AG08395 (cell line): ENCODE results near the gene TYW1B.
"Not testable (repeated sequence)": the region's sequence is repeated elsewhere in the genome, so short reads cannot be mapped to it uniquely, and the experiment has no call there.

Source experiments
- DNase-seq: peaks from one replicate; pipeline ENCODE4 v3.0.0; 2012; ENCODE audit warnings: mixed read lengths, low spot score

Gene TYW1B

DNA sequence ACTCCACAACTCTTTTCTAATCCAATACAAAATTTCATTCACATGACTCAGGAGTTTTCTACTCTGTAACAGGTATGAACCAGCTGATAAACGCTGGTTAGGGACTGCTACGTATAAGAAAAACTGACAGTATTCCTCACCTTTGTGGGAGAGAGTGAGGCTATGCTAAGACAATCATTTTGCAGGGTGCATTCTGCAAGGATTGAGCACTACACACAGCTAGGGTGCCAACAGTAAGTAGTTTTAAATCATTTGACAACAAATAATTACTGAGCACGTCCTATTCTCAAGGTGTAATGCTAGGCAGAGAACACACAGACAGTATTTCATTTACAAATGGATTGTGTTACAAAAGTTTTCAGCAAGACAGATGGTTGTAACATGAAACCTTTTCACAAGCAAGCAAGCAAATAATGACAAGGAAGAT lies 206.2 kb downstream of the TYW1B start:
- DNase-seq = not testable (repeated sequence)

DNA sequence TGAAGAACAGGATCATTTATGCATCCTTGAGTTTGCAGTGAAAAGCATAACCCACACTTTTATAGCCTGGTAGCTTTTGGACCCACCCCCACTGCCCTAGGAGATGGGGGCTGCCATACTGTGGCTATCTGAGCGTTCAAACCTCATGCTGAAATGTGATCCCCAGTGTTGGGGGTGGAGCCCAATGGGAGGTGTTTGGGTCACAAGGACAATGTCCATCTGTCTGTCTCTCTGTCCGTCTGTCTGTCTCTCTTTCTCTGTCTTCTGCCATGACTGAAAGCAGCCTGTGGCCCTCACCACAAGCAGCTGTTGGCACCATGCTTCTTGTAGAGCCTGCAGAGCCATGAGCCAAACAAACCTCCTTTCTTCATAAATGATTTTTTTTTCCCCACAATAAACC lies 207.1 kb downstream of the TYW1B start:
- not testable (repeated sequence) for DNase-seq

DNA sequence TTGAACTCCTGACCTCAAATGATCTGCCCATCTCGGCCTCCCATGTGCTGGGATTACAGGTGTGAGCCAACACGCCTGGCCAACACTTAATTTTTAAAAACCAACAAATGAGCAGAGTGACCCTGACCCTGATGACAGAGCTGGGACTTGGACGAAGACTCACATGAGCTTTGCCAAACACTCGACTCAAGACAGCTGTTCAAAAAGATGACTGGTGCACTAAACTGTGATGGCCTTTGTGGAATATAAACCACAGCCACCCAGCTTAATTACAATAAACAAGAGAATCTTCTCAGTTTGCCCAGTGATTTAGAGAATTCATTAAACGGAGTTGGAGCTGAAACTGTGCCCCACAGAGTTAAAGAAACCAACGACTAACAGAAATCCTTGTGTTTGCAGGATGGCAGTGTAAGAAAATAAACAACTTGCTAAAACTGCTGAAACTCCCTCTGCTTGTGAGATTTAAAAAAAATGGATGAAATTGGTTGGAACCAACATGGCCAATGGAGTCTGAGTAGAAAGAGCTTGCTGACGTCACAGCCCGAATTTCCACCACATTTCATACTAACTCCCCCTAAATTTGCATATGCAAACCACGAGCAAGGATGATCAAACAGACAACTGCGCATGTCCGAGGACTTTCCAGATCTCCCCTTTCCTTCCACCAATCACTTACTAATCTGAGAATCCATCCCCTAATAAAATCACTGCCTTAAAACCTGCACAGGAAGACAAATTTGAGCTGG lies 209.4 kb downstream of the TYW1B start:
- DNase-seq = not testable (repeated sequence)

DNA sequence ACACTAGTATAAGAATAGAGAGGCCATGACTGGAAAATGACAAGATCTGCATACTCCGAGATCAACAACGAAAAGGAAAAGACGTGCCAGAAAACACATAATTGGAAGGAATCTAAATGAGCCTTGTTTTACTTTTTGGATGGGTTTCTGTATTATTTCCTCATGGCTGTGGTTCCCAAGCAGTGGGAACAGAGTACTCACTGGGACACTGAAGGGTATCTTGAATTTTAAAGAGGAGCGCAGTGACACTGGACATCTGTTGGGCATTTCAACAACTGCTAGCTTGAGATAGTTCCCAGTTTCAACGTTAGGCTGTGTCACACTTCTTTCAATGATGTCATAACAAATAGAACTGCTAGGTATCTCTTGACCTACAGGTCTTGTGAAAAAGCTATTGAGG lies 218.2 kb downstream of the TYW1B start:
- DNase-seq = not testable (repeated sequence)

DNA sequence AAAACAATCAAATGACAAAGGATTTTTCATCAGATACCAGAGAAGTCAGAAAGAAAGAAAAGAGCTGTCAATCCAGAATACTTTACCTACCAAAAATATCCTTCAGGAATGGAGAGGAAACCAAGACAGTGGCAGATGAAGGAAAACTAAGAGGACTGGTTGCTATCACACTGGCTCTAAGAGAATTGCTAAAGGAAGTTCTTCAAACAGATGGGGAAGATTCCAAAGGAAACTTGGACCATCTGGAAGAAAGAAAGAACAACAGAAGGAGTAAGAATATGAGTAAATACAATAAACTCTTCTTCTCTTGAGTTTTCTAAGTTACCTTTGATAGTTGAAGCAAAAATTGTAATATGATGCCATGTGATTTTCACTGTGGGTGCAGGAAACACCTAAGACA lies 220.0 kb downstream of the TYW1B start:
- not testable (repeated sequence) for DNase-seq

DNA sequence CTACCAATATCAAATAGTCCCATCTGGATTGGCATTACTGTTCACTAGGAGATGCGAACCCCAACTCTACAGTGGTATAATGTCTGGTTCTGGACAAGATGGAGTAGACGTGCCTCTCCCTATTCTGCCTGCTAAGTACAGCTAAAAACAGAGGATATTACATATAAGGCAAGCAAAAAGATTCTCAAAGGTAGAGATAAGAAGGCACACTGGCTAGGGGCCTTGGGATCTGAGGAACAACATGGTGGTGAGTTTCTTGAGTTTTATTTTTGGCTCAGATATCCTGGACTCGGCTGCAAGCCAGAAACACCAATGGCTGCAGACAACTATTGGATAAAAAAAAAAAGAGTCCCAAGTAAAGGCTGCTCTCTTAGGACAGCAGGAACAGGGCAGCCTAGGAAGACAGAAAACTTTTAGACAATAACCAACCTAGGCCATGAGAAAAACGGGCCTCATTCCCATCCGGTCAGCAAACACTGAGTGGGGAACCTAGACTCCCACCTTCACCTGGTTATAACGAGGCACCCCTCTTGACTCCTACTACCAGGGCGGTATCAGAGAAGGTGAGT lies 222.1 kb downstream of the TYW1B start:
- DNase-seq = not testable (repeated sequence)

DNA sequence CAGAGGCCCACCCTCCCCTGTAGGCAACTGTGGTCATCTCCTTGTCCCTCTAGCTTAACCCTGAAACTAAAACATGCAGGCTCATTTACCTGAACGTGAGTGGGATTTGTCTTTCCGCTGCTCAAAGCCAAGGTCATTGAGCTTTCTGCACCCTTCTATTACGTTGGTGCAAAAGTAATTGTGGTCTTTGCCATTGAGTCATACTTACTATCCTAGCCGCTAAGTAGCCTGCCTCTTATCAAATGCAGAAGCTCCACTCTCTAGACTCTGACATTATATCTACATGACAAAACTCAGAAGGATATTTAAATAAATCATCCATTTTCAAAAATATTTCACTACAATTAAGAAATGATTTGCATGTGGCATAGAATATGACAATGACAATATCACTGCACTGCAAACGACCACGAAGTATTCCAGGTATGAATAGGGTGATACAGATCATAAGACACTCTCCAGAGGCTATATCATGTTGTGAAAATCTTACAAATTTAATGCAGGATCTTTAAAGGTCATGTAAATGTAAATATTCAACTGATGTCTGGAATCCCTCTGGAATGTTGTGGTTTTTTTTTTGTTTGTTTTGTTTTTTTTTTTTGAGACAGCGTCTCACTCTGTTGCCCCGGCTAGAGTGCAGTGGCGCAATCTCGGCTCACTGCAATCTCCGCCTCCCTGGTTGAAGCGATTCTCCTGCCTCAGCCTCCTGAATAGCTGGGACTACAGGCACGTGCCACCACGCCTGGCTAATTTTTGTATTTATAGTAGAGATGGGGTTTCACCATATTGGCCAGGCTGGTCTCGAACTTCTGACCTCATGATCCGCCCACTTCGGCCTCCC lies 223.0 kb downstream of the TYW1B start:
- peak; percentile 1 for DNase-seq

DNA sequence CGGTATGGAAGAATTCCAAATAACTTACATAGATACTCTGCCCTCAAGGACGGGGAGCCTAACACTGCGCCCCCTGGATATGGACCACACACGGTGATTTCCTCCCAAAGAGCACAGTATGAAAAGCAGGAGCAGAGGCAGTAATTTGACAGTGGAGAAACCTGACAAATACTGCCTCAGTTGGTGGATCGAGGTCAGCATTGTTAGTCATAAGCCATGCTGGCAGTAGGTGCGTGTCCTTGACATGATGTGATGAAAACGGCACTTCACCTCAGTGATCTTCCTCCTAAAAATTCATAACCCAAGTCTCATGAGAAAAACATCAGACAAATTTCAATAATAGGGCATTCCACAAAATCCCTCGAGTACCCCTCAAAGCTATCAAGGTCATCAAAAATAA lies 224.5 kb downstream of the TYW1B start:
- not testable (repeated sequence) for DNase-seq

DNA sequence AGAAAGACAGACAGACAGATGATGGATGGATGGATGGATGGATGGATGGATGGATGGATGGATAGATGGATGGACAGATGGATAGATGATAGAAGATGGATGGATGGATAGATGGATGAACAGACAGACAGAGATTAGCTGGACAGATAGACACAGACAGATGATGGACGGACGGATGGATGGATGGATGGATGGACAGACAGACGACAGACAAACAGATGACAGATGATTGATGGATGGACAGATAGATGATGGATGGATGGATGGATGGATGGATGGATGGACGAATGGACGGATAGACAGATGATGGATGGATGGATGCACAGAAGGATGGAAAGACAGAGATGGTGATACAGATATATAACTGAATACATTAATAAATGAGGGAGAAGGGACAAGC lies 224.9 kb downstream of the TYW1B start:
- no peak for DNase-seq

DNA sequence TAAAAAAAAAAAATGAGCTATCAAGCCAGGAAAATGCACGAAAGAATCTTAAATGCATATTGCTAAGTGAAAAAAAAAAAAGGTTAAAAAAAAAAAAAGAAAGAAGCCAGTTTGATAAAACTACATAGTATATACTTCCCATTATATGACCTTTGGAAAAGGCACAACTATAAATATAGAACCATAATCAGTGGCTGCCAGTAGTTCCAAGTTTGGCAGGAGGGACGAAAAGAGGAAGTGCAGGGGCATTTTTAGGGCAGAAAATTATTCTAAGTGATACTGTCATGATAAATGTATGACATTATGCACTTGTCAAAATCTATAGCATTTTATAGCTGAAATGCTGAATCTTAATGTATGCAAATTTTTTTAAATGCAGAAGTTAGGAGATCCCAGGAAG lies 226.3 kb downstream of the TYW1B start:
- not testable (repeated sequence) for DNase-seq

DNA sequence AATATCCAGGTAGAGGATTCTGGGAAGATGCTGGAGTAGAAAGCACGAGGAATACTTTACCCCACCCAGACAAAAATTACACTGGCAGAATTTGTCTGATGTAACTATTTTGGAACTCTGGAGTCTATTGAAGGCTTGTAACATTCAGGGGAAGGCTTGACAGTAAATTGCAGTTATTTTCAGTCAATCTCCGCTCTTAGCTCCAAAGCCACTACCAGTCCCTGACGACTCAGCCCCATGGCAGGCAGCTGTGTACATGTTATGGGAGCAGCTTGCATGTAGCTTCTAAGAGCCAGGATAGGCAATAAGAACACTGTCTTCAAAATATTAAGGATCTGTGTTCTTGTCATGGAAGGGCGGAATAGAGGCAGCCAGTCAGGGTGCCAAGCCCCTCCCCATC lies 238.0 kb downstream of the TYW1B start:
- not testable (repeated sequence) for DNase-seq

DNA sequence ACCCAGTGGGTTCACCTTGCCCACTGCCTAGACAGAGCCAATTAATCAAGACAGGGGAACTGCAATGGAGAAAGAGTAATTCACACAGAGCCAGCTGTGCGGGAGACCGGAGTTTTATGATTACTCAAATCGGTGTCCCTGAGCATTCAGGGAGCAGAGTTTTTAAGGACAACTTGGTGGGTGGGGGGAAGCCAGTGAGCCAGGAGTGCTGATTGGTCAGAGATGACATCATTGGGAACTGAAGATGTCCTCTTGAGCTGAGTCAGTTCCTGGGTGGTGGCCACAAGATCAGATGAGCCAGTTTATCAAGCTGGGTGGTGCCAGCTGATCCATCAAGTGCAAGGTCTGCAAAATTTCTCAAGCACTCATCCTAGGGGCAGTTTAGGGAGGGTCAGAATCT lies 240.7 kb downstream of the TYW1B start:
- DNase-seq = not testable (repeated sequence)

DNA sequence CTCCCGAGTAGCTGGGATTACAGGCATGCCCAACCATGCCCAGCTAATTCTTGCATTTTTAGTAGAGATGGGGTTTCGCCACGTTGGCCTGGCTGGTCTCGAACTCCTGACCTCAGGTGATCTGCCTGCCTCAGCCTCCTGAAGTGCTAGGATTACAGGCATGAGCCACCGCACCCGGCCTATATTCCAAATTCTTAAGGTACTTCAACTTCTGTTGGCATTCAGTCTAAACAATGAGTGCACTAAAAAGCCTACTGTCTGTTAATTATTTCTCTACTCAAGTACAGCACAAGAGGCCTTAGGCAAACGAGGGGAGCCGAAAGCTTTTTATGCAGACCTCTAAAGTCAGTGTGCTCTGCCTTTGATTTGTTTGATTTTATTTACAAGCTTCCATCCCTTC lies 243.4 kb downstream of the TYW1B start:
- DNase-seq = not testable (repeated sequence)

DNA sequence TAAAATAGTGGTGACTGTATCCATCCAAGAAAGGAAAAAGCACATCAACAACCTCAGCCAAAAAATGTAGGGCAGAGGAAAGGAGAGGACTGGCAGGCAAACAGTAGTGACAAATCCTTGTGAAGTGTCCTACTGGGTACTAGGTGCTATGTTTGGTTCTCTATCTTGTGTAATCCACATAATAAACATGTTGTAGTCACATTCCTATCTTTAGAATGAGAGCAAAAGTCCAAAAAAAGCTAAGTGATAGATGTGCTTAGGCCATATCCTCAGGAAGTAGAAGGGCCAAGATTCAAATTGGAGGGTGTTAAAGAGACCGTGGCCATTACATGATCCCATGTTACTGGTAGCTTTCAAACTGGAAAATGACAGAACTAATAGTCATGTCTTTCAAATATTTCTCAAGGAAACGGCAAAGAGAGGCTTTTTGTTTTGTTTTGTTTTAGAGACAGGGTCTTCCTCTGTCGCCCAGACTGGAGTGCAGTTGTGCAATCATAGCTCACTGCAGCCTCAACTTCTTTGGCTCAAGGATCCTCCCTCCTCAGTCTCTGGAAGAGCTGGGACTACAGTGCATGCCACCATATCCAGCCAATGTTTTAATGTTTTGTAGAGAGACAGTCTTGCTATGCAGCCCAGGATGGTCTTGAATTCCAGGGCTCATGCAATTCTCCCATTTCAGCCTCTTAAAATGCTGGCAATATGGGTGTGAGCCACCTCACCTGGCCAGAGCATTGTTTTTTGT lies 244.2 kb downstream of the TYW1B start:
- DNase-seq = not testable (repeated sequence)

DNA sequence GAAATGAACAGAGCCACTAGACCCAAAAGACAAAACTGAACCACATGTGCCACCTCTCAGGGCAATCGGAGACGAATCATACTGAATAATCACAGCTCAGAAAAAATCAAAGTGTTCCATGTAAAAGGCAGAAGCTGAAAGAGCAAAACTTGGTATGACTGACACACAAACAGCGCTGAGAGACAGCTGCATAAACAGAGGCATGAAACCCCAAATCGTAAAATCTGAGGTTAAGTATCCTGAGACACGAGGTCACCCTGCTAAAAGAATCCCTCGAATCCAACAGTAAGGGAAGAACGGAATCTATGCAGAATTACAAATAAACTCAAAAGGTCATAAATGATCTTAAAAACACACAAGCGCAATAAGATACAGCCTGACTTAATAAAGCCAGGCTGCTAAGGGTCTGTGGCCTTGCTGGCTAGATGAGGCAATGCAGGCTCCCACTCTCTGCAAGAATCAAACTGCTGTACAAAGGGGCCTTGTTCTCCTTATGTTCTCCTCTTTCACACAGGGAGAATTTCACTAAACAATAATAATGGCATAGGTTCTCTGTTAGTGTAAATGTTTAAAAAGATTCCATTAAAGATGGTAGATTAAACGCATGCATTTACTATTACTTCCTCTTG lies 247.7 kb downstream of the TYW1B start:
- not testable (repeated sequence) for DNase-seq

DNA sequence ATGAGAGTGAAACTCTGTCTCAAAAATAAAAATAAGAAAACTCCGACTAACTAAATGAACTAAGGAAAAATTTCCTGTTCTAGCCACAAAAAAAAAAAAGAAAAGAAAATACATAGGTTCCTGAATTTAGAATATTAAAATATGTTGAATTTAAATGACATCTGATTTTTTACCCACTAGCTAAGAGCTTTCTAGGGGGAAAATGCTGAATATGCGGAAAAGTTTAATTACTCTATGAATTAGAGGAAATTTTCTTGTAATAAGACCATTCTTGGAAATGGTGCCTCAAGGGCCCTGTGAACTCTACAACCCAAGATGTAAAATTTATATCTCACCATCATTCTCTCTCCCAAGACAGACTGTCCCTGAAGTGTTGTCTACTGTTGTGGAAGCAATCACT lies 250.9 kb downstream of the TYW1B start:
- DNase-seq = no peak

DNA sequence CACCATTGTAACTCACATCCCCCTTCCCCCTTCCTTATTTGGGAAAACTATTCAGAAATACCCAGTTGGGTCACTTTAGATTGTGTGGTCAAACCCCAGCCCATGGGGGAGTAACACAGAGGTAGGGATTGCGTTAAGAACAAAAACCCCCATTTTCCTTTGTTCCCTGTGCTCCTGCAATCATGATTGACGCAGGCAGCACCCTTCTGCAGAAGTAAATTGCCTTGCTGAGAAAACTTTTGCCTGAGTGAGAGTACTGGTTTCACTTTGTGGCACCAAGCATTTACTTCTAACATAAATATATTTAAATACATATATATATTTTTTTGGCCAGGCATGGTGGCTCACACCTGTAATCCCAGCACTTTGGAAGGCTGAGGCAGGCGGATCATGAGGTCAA lies 266.0 kb downstream of the TYW1B start:
- not testable (repeated sequence) for DNase-seq

DNA sequence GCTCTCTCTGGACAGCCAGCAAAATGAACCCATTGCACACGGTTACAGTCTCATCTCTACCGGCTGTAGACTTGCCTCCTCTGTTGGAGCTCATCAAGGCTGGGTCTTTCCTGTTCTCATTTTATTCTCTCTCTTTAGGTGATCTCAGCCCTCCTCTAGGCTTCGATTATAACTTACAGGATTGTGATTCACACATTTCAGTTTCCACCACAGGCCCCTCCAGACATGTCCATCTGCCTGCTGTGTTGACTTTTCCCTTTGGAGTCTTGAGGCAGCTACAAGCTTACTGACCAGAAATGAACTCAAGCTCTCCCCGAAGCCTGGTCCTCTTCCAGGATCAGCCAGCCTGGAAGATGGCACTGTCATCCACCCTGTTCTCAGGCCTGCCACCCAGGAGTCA lies 268.5 kb downstream of the TYW1B start:
- DNase-seq = not testable (repeated sequence)

DNA sequence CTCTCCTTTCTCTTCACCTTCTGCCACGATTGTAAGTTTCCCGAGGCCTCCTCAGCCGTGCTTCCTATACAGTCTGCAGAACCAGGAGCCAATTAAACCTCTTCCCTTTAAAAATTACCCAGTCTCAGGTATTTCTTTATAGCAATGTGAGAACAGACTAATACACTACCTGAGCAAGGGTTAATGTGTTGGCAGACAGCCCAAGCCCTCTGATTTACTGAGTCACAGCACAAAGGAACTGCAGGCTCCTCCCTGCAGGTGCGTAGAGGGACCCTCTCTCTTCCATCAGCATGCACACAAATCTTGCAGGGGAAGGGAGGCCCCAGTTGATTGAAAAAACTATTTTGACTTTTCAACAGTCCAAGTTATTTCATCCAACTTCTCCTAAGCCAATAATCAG lies 271.3 kb downstream of the TYW1B start:
- DNase-seq = not testable (repeated sequence)

DNA sequence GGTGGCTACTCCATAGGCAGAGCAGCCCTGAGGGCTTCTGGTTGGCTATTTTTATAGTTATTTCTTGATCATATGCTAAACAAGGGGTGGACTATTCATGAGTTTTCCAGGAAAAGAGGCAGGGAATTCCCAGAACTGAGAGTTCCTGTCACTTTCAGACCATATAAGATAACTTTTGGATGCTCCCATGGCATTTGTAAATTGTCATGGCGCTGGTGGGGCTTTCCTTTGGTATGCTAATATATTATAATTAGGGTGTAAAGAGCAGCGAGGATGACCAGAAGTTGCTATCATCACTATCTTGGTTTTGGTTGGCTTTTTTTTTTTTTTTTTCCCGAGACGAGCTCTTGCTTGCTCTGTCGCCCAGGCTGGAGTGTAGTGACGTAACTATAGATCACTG lies 272.8 kb downstream of the TYW1B start:
- DNase-seq = not testable (repeated sequence)

DNA sequence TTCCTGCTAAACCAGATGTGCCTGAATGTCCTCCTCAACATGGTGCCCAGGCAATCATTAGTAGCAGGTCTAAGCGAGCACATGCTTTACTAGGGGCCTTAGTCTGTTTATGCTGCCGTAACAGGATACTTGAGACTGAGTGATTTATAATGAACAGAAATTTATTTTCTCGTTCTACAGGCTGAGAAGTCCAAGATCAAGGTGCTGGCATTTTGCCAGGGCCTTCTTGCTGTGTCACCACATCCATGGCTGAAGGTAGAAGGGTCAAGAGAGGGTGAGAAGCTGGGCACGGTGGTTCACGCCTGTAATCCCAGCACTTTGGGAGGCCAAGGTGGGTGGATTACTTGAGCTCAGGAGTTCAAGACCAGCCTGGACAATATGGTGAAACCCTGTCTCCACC lies 273.6 kb downstream of the TYW1B start:
- not testable (repeated sequence) for DNase-seq

DNA sequence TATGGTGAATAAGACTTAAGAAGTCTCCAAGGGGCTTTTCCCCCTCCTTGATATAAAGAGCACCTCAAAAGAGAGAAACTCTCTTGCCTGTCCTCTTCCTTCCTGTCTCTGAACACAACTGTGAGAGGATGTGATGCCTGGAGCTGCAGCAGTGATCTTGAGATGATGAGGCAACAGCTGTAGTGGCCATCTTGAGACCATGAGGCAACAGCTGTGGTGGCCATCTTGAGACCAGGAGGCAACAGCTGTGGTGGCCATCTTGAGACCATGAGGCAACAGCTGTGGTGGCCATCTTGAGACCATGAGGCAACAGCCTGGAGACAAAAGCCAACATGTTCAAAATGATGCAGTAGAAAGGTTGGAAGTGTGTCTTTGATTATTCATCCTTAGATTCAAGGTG lies 277.5 kb downstream of the TYW1B start:
- DNase-seq = not testable (repeated sequence)
